BLaER1 treated with 17β-estradiol and CSF1 and Interleukin-3, amounts not matched to agents 10 nM and 100 nM (cell line): ENCODE data around the gene PPL.
A peak's percentile ranks its signal among the peaks of the same experiment; 100 is the strongest.

Experiments used
- H3K27ac ChIP-seq, 11 experiments: shearing (Covaris generic); formaldehyde crosslinking; 2 replicates each; pipeline ENCODE4 v1.8.1; 2022
- H3K27me3 ChIP-seq, 11 experiments: shearing (Covaris generic); formaldehyde crosslinking; 2 replicates each; pipeline ENCODE4 v1.8.1; 2022
- H3K36me3 ChIP-seq, 11 experiments: shearing (Covaris generic); formaldehyde crosslinking; 2 replicates each; pipeline ENCODE4 v1.8.1; 2022
- H3K4me1 ChIP-seq, 10 experiments: shearing (Covaris generic); formaldehyde crosslinking; 2 replicates each; pipeline ENCODE4 v1.8.1; 2022
- H3K4me2 ChIP-seq, 11 experiments: shearing (Covaris generic); formaldehyde crosslinking; 2 replicates each; pipeline ENCODE4 v1.8.1; 2022
- H3K4me3 ChIP-seq, 10 experiments: shearing (Covaris generic); formaldehyde crosslinking; 2 replicates each; pipeline ENCODE4 v1.8.1; 2022
- H3K9ac ChIP-seq, 11 experiments: shearing (Covaris generic); formaldehyde crosslinking; 2 replicates each; pipeline ENCODE4 v1.8.1; 2022
- H3K9me3 ChIP-seq, 11 experiments: shearing (Covaris generic); formaldehyde crosslinking; replicated peaks in 1 of 11; 2 replicates each; pipeline ENCODE4 v1.8.1; 2022
- H4K20me1 ChIP-seq, 11 experiments: shearing (Covaris generic); formaldehyde crosslinking; 2 replicates each; pipeline ENCODE4 v1.8.1; 2022
- Cebpa-rat ChIP-seq, 11 experiments: shearing (Covaris generic); IDR thresholded peaks; 2 replicates each; pipeline ENCODE4 v1.8.1; 2022

The PPL gene

DNA sequence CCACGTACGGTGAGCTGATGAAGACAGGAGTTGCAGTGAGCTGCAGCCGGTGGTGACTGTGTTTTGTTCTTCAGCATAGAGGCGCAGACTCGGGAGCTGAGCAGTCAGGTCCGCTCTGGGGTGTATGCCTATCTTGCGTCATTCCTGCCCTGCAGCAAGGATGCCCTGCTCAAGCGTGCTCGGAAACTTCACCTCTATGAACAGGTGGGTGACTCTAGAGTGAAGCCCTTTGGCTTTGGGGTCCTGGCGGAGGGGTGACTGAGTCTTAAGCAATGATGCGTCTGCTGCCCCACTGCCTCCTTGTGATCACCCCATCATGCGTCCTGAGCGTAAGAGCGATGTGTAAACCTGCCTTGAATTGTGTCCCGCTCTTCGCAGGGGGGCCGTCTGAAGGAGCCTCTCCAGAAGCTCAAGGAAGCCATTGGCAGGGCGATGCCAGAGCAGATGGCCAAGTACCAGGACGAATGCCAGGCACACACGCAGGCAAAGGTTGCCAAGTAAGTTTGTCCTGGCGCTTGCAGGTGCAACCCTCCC is 66.7 kb downstream of the PPL start:
- H3K27me3 ChIP-seq, result no peaks in the 10 kb centered on the region
- no peak overlapping the region for H3K4me3 ChIP-seq
- peaks cover 0 to 4% (median 0%) of the 10 kb centered on the region in 10 experiments; a peak in 2 of 20 replicates for H3K4me1 ChIP-seq
- H3K4me2 ChIP-seq, result no peak overlapping the region
- H3K27ac ChIP-seq, result no peak overlapping the region
- no peak for TF ChIP-seq Cebpa-rat (IDR thresholded peaks at IDR 0.05)
- H4K20me1 ChIP-seq, result peaks cover 51 to 88% (median 61%) of the 10 kb centered on the region in 11 experiments
- H3K9me3 ChIP-seq, result no peaks in the 10 kb centered on the region
- H3K36me3 ChIP-seq, result peaks cover 89 to 100% (median 94%) of the 10 kb centered on the region in 11 experiments
- no peak overlapping the region for H3K9ac ChIP-seq

DNA sequence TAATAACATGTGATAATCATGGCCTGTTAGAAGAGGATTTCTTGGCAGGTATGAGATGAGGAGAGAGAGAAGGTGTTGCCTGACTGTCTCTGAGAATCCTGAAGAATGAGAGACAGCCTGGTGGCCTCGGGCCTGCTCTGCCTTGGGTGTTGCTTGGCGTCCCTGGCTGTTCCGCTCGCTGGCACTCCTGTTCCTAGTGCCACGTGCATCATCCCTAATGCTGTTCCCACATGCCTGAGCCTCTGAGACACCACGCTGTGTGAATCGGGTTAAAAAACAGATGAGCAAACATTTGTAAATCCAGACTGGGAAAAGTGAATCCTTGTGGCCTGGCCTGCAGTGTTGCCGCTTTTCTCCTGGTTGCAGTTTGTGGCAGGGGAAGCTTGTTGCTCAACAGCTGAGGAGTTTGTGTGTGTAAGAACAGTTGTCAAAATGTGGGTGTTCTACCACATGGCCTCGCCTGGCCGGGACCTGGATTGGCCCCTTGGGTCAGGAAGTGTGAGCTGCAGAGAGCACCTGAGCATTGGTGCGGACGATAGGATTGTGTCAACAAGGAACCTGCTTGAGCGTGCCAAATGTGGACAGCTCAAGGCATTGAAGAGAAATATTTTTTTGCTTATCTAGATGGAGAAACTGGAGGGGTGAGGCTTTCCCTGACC is 67.7 kb downstream of the PPL start:
- H3K4me2 ChIP-seq, result no peak overlapping the region
- TF ChIP-seq Cebpa-rat (IDR thresholded peaks at IDR 0.05), result no peak
- H3K4me3 ChIP-seq, result no peak overlapping the region
- no peak overlapping the region for H3K9ac ChIP-seq
- peaks cover 58 to 88% (median 70%) of the 10 kb centered on the region in 11 experiments for H4K20me1 ChIP-seq
- H3K27ac ChIP-seq, result no peak overlapping the region
- H3K27me3 ChIP-seq, result no peaks in the 10 kb centered on the region
- H3K4me1 ChIP-seq, result peaks cover 0 to 12% (median 0%) of the 10 kb centered on the region in 10 experiments; a peak in 5 of 20 replicates
- H3K36me3 ChIP-seq, result peaks cover 85 to 100% (median 93%) of the 10 kb centered on the region in 11 experiments
- H3K9me3 ChIP-seq, result no peaks in the 10 kb centered on the region

DNA sequence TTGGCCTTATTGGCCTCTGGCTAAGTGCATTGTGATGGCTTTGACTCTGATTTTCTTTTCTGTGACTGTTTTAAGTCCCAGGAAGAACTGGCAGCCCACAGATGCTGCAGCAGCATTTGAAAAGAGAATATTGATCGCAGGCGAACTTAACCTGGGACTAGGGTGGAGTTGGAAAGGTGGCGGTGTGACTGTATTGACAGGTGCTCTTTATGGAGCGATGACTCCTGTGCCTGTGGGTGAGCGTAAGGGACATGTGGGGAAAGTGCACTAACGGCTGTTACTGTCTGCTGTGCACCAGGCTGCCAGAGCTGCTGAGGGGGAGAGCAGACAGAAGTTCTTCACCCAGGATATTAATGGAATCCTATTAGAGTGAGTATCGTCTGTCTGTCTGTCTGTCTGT is 68.4 kb downstream of the PPL start:
- no peak overlapping the region for H3K27ac ChIP-seq
- no peaks in the 10 kb centered on the region for H3K27me3 ChIP-seq
- H4K20me1 ChIP-seq, result peaks cover 65 to 88% (median 77%) of the 10 kb centered on the region in 11 experiments
- H3K36me3 ChIP-seq, result peaks cover 85 to 100% (median 93%) of the 10 kb centered on the region in 11 experiments
- no peak overlapping the region for H3K4me2 ChIP-seq
- H3K4me3 ChIP-seq, result no peak overlapping the region
- no peak overlapping the region for H3K9ac ChIP-seq
- H3K4me1 ChIP-seq, result peaks cover 0 to 19% (median 0%) of the 10 kb centered on the region in 10 experiments; a peak in 8 of 20 replicates
- H3K9me3 ChIP-seq, result no peaks in the 10 kb centered on the region
- no peak for TF ChIP-seq Cebpa-rat (IDR thresholded peaks at IDR 0.05)

DNA sequence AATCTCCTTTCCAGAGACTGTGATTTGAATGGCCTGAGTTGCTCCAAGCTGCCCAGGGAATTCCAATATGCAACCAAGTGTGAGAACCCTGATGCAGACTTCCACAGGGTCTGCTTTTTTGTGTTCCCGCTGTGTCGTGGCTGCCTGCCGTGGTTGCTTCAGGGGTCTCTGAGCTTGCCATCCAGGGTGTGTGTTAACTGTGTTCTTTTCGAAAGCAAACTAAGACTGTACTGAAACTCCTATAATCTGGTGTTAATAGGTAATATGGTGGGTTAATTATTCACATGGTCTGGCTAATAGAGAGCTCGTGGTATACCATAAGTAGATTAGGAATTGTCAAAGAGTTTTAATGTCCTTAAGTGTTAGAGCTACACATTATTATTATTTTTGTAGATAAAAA is 68.9 kb downstream of the PPL start:
- Histone ChIP-seq H3K27me3 (no peaks in the 10 kb centered on the region), H4K20me1 (peaks cover 70 to 90% (median 83%) of the 10 kb centered on the region in 11 experiments), H3K4me2 (no peak overlapping the region), H3K36me3 (peaks cover 85 to 100% (median 93%) of the 10 kb centered on the region in 11 experiments), H3K4me1 (peaks cover 0 to 24% (median 0%) of the 10 kb centered on the region in 10 experiments; a peak in 8 of 20 replicates), H3K9me3 (no peaks in the 10 kb centered on the region), H3K27ac (no peak overlapping the region), H3K9ac (no peak overlapping the region), H3K4me3 (no peak overlapping the region)
- no peak for TF ChIP-seq Cebpa-rat (IDR thresholded peaks at IDR 0.05)

DNA sequence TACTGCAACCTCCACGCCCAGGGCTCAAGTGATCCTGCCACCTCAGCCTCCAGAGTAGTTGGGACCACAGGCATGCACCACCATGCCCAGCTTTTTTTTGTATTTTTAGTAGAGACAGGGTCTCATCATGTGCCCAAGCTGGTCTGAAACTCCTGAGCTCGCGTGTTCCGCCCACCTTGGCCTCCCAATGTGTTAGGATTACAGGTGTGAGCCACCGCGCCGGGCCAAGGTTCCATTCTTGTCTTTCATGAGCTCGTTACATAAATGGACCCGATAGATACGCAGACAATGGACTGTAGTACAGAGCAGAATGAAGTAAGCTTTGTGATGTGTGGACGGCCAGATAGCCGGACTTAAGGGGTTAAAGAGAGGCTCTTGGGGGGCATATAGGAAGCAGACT is 70.4 kb downstream of the PPL start:
- no peaks in the 10 kb centered on the region for H3K27me3 ChIP-seq
- H4K20me1 ChIP-seq, result peaks cover 85 to 100% (median 97%) of the 10 kb centered on the region in 11 experiments
- peaks cover 88 to 100% (median 94%) of the 10 kb centered on the region in 11 experiments for H3K36me3 ChIP-seq

DNA sequence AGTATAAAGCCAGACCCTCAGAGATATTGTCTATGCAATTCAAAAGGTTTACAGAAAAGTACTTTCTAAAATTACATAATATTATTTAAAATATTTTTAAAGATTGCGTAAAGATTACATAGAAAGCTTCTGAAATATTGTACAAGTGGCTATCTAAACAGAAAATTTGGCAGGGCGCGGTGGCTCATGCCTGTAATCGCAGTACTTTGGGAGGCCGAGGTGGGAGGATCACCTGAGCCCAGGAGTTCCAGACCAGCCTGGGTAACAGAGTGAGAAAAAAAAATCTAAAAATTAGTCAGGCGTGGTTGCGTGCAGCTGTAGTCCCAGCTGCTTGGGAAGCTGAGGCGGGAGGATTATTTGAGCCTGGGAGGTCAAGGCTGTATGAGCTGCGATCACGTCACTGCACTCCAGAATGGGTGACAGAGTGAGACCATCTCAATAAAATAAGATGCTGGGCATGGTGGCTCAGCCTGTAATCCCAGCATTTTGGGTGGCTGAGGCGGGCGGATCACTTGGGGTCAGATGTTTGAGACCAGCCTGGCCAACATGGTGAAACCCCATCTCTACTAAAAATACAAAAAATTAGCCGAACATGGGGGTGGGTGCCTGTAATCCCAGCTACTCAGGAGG is 71.6 kb downstream of the PPL start:
- peaks cover 88 to 100% (median 94%) of the 10 kb centered on the region in 11 experiments for H3K36me3 ChIP-seq

More for the DNA sequence above, 70.4 kb downstream of the PPL start:
- Histone ChIP-seq H3K4me3 (no peak overlapping the region), H3K27ac (no peak overlapping the region), H3K4me1 (peaks cover 0 to 24% (median 0%) of the 10 kb centered on the region in 10 experiments; a peak in 8 of 20 replicates), H3K9ac (no peak overlapping the region; a peak in 1 of 22 replicates), H3K4me2 (no peak overlapping the region), H3K9me3 (no peaks in the 10 kb centered on the region)
- no peak for TF ChIP-seq Cebpa-rat (IDR thresholded peaks at IDR 0.05)

DNA sequence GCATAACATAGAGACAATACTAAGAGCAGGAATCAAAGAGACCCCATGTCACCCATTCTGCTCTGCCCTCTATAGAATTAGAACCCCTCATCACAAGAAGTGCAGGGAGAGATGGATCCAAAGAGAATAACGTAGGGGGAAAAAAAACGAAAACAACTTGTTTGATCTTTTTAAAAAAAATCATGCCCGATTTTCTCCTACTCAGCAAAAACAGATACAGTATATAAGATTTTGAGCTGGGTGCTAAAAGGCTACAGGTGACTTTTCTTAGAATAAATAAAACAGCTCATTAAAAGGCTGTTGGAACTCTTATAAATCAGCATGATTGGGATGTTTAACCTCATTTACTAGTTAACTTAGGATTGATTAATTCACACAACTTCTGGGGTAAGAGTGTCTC is 72.2 kb downstream of the PPL start:
- Histone ChIP-seq H3K4me1 (peaks cover 0 to 24% (median 0%) of the 10 kb centered on the region in 10 experiments; a peak in 8 of 20 replicates), H3K9me3 (no peaks in the 10 kb centered on the region), H3K9ac (no peak overlapping the region), H3K4me2 (no peak overlapping the region), H3K27me3 (no peaks in the 10 kb centered on the region), H3K27ac (no peak overlapping the region), H4K20me1 (peaks cover 90 to 100% (median 98%) of the 10 kb centered on the region in 11 experiments), H3K36me3 (peaks cover 88 to 100% (median 94%) of the 10 kb centered on the region in 11 experiments), H3K4me3 (no peak overlapping the region)
- TF ChIP-seq Cebpa-rat (IDR thresholded peaks at IDR 0.05), result no peak

More for the DNA sequence above, 71.6 kb downstream of the PPL start:
- H3K27me3 ChIP-seq, result no peaks in the 10 kb centered on the region
- H3K4me1 ChIP-seq, result peaks cover 0 to 24% (median 0%) of the 10 kb centered on the region in 10 experiments; a peak in 8 of 20 replicates
- H4K20me1 ChIP-seq, result peaks cover 95 to 100% (median 99%) of the 10 kb centered on the region in 11 experiments
- H3K9me3 ChIP-seq, result no peaks in the 10 kb centered on the region
- no peak overlapping the region for H3K27ac ChIP-seq
- H3K4me2 ChIP-seq, result 0 out of 22 replicates have a peak overlapping the region, but pooled peaks of 1 of the 11 experiments have one; percentile 4
- no peak overlapping the region; a peak in 1 of 22 replicates for H3K9ac ChIP-seq
- TF ChIP-seq Cebpa-rat (IDR thresholded peaks at IDR 0.05), result 0 out of 22 replicates have a peak, but pooled peaks of 1 of the 11 experiments have one; percentile 19
- no peak overlapping the region for H3K4me3 ChIP-seq

DNA sequence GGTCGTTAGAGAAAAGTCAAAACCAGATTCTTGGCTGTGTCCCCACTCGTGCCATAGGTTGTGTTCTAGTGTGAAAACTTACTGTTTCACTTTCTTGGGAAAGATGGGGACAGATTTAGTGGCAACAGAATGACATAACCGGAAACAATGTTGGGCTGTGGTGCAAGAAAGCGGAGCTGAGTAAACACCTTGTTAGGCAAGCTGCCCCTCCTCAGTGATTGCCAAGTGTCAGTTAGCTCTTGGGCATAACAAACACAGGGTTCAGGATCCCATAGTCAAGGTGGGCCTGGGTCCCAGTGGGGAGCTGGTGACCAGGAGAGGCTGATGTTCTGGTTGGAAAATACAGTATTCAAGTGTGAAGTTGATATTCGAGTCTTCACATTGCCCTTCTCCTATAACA is 74.3 kb downstream of the PPL start:
- Histone ChIP-seq H3K9ac (peak overlapping the region in 1 of 11 experiments; percentile 13; a peak in 1 of 22 replicates), H3K4me3 (no peak overlapping the region), H4K20me1 (peaks cover 73 to 98% (median 85%) of the 10 kb centered on the region in 11 experiments), H3K9me3 (no peaks in the 10 kb centered on the region), H3K4me2 (no peak overlapping the region), H3K27me3 (no peaks in the 10 kb centered on the region), H3K27ac (no peak overlapping the region), H3K36me3 (peaks cover 88 to 100% (median 94%) of the 10 kb centered on the region in 11 experiments), H3K4me1 (peaks cover 0 to 24% (median 0%) of the 10 kb centered on the region in 10 experiments; a peak in 8 of 20 replicates)
- no peak for TF ChIP-seq Cebpa-rat (IDR thresholded peaks at IDR 0.05)
